ENCODE data around the gene TMEM201. TPM values are rescaled to one million over a fixed set of nuclear protein-coding genes. Genes with fewer than 3 reads are reported as not detected.
A peak's percentile ranks its signal among the peaks of the same experiment; 100 is the strongest.

TMEM201 gene
- total and polyA plus RNA-seq, 9 of the 15 experiments (the other 6 are each of a cell fraction or from before 2014, with no cell fraction given): 0.42 to 51.3 (median 7.4) TPM

DNA sequence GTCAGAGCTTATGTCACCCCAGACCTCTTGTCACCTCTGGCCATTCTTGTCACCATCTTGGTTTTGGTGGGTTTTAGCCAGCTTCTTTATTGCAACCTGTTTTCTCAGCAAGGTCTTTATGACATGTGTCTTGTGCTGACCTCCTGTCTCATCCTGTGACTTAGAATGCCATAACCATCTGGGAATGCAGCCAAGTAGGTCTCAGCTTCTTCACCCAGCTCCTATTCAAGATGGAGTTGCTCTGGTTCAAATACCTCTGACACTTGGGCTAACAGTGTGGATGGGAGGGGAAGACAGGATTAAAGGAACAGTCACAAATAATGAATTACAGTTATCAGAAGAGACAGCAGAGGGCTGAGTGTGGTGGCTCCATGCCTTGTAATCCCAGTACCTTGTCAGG is 32.3 kb downstream of the TMEM201 start (continued):
- TF ChIP-seq, protein P1, sequence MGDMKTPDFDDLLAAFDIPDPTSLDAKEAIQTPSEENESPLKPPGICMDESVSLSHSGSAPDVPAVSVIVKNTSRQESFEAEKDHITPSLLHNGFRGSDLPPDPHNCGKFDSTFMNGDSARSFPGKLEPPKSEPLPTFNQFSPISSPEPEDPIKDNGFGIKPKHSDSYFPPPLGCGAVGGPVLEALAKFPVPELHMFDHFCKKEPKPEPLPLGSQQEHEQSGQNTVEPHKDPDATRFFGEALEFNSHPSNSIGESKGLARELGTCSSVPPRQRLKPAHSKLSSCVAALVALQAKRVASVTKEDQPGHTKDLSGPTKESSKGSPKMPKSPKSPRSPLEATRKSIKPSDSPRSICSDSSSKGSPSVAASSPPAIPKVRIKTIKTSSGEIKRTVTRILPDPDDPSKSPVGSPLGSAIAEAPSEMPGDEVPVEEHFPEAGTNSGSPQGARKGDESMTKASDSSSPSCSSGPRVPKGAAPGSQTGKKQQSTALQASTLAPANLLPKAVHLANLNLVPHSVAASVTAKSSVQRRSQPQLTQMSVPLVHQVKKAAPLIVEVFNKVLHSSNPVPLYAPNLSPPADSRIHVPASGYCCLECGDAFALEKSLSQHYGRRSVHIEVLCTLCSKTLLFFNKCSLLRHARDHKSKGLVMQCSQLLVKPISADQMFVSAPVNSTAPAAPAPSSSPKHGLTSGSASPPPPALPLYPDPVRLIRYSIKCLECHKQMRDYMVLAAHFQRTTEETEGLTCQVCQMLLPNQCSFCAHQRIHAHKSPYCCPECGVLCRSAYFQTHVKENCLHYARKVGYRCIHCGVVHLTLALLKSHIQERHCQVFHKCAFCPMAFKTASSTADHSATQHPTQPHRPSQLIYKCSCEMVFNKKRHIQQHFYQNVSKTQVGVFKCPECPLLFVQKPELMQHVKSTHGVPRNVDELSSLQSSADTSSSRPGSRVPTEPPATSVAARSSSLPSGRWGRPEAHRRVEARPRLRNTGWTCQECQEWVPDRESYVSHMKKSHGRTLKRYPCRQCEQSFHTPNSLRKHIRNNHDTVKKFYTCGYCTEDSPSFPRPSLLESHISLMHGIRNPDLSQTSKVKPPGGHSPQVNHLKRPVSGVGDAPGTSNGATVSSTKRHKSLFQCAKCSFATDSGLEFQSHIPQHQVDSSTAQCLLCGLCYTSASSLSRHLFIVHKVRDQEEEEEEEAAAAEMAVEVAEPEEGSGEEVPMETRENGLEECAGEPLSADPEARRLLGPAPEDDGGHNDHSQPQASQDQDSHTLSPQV (IDR thresholded peaks at IDR 0.05): peak; percentile 73
- TF ChIP-seq POLR2H (tag; IDR thresholded peaks at IDR 0.05; ENCODE audit: low read depth): no peak
- TF ChIP-seq ZNF232 (CRISPR knock-in tag; IDR thresholded peaks at IDR 0.05): no peak
- TF ChIP-seq DDX20 (tag; IDR thresholded peaks at IDR 0.05; ENCODE audit: low read depth): peak; percentile 78; the same call in 1 of the 2 replicates
- TF ChIP-seq BRF1 (IDR thresholded peaks at IDR 0.05; ENCODE audit: borderline replicate concordance, extremely low read depth, insufficient read length): no peak
- TF ChIP-seq NR2C2 (CRISPR knock-in tag; IDR thresholded peaks at IDR 0.05): no peak
- TF ChIP-seq NR2C2 (tag; IDR thresholded peaks at IDR 0.05): 0 out of 2 replicates have a peak, but pooled peaks have one; percentile 23
- no peak for TF ChIP-seq SRSF7 (optimal IDR thresholded peaks at IDR 0.05; ENCODE audit: low read depth, low read length)
- TF ChIP-seq, protein P2, sequence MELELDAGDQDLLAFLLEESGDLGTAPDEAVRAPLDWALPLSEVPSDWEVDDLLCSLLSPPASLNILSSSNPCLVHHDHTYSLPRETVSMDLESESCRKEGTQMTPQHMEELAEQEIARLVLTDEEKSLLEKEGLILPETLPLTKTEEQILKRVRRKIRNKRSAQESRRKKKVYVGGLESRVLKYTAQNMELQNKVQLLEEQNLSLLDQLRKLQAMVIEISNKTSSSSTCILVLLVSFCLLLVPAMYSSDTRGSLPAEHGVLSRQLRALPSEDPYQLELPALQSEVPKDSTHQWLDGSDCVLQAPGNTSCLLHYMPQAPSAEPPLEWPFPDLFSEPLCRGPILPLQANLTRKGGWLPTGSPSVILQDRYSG (tag; conservative IDR thresholded peaks at IDR 0.05; ENCODE audit: low read depth): peak; percentile 90
- peak; percentile 88 for TF ChIP-seq PTTG1 (tag; IDR thresholded peaks at IDR 0.05; ENCODE audit: low read depth)
- TF ChIP-seq ZNF140 (CRISPR knock-in tag; IDR thresholded peaks at IDR 0.05): no peak
- no peak for TF ChIP-seq MXI1 (IDR thresholded peaks at IDR 0.05; ENCODE audit: low read depth, low read length)
- TF ChIP-seq NR2C1 (IDR thresholded peaks at IDR 0.05): no peak
- TF ChIP-seq NR2C1 (tag; IDR thresholded peaks at IDR 0.05): peak; percentile 57; the same call in 1 of the 2 replicates
- TF ChIP-seq, protein P3, sequence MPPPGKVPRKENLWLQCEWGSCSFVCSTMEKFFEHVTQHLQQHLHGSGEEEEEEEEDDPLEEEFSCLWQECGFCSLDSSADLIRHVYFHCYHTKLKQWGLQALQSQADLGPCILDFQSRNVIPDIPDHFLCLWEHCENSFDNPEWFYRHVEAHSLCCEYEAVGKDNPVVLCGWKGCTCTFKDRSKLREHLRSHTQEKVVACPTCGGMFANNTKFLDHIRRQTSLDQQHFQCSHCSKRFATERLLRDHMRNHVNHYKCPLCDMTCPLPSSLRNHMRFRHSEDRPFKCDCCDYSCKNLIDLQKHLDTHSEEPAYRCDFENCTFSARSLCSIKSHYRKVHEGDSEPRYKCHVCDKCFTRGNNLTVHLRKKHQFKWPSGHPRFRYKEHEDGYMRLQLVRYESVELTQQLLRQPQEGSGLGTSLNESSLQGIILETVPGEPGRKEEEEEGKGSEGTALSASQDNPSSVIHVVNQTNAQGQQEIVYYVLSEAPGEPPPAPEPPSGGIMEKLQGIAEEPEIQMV (tag; conservative IDR thresholded peaks at IDR 0.05; ENCODE audit: low read depth): peak; percentile 67
- no peak for TF ChIP-seq POLR2AphosphoS2 (IDR thresholded peaks at IDR 0.05; ENCODE audit: low read length)
- no peak for TF ChIP-seq ARNT (IDR thresholded peaks at IDR 0.05)
- peak; percentile 89 for TF ChIP-seq PTRF (tag; IDR thresholded peaks at IDR 0.05)
- TF ChIP-seq RNF2 (IDR thresholded peaks at IDR 0.05): no peak
- TF ChIP-seq DMBX1 (CRISPR knock-in tag; IDR thresholded peaks at IDR 0.05; ENCODE audit: borderline replicate concordance): peak; percentile 13; the same call in 1 of the 2 replicates
- 0 out of 2 replicates have a peak, but pooled peaks have one; percentile 57 for TF ChIP-seq ZNF79 (CRISPR knock-in tag; IDR thresholded peaks at IDR 0.05; ENCODE audit: low read depth)
- TF ChIP-seq ZNF124 (CRISPR knock-in tag; IDR thresholded peaks at IDR 0.05): no peak
- TF ChIP-seq HEY1 (CRISPR knock-in tag; IDR thresholded peaks at IDR 0.05; ENCODE audit: borderline replicate concordance): 0 out of 2 replicates have a peak, but pooled peaks have one; percentile 34
- no peak for TF ChIP-seq RUNX1 (IDR thresholded peaks at IDR 0.05; ENCODE audit: low read depth)
- TF ChIP-seq PYGO2 (tag; IDR thresholded peaks at IDR 0.05): peak; percentile 82

All from K562 (cell line).